ENCODE data around the gene STIM2. TPM values are rescaled to one million over a fixed set of nuclear protein-coding genes. Genes with fewer than 3 reads are reported as not detected.

Gene STIM2
- total RNA-seq, 2 donors from 2014 or later = 34.4 to 44.2 TPM

GRCh38 chr4:26863512-26863911, 2.9 kb downstream of the STIM2 start:
- Histone ChIP-seq H3K27me3 (replicated peaks; ENCODE audit: insufficient read depth) (no peaks in the 10 kb centered on the region), H3K4me1 (replicated peaks) (no peaks in the 10 kb centered on the region), H3K4me3 (no peak overlapping the region), H3K27ac (no peak overlapping the region), H3K9me3 (no peaks in the 10 kb centered on the region), H3K36me3 (no peaks in the 10 kb centered on the region)
- intact Hi-C loops (cut with DNase I) = loop anchor here (5.0 kb wide), 1 partner anchor 144 kb away; no protein-coding TSS in a partner anchor
- 35% methylated on average over 5 of the region's 5 CpGs for WGBS
- TF ChIP-seq POLR2A (IDR thresholded peaks at IDR 0.05) (no peak), POLR2AphosphoS5 (IDR thresholded peaks at IDR 0.05) (no peak)
- TF ChIP-seq, protein P1, sequence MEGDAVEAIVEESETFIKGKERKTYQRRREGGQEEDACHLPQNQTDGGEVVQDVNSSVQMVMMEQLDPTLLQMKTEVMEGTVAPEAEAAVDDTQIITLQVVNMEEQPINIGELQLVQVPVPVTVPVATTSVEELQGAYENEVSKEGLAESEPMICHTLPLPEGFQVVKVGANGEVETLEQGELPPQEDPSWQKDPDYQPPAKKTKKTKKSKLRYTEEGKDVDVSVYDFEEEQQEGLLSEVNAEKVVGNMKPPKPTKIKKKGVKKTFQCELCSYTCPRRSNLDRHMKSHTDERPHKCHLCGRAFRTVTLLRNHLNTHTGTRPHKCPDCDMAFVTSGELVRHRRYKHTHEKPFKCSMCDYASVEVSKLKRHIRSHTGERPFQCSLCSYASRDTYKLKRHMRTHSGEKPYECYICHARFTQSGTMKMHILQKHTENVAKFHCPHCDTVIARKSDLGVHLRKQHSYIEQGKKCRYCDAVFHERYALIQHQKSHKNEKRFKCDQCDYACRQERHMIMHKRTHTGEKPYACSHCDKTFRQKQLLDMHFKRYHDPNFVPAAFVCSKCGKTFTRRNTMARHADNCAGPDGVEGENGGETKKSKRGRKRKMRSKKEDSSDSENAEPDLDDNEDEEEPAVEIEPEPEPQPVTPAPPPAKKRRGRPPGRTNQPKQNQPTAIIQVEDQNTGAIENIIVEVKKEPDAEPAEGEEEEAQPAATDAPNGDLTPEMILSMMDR (IDR thresholded peaks at IDR 0.05) = no peak
- no peak for DNase-seq (ENCODE audit: low spot score)

DNA sequence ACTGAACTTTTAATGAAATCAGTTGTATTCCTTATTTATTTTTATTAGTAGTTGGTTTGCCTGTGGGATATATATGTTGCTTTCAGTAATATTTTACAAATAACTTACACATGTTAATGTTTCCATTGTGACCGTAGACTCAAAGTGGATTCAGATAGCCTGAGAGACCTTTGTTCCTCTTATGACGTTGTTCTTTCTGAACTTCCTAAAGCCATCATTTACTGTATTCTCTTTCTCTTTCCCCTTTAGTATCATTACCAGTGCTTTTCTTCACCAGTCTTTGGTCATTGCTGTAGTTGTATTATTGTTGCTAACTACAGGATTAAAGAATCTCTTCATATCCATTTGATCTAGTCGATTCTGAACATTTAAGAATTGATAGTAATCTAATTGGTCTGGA, 4.3 kb downstream of the STIM2 start:
- no peak overlapping the region for H3K4me3 ChIP-seq
- TF ChIP-seq POLR2AphosphoS5 (IDR thresholded peaks at IDR 0.05) = no peak
- no peak for TF ChIP-seq POLR2A (IDR thresholded peaks at IDR 0.05)
- TF ChIP-seq, protein P1 (IDR thresholded peaks at IDR 0.05) = no peak
- intact Hi-C loops (cut with DNase I) = loop anchor here (5.0 kb wide), 1 partner anchor 142 kb away; no protein-coding TSS in a partner anchor
- H3K9me3 ChIP-seq = no peaks in the 10 kb centered on the region
- H3K4me1 ChIP-seq (replicated peaks) = no peaks in the 10 kb centered on the region
- H3K36me3 ChIP-seq = no peaks in the 10 kb centered on the region
- no peak for DNase-seq (ENCODE audit: low spot score)
- H3K27me3 ChIP-seq (replicated peaks; ENCODE audit: insufficient read depth) = no peaks in the 10 kb centered on the region
- 69% methylated on average over 3 of the region's 3 CpGs for WGBS
- H3K27ac ChIP-seq = no peak overlapping the region

GRCh38 chr4:26866203-26866602, 5.6 kb downstream of the STIM2 start:
- WGBS = 100% methylated on average over 1 of the region's 1 CpG
- Histone ChIP-seq H3K9me3 (no peaks in the 10 kb centered on the region), H3K4me1 (replicated peaks) (no peaks in the 10 kb centered on the region), H3K4me3 (no peak overlapping the region), H3K36me3 (no peaks in the 10 kb centered on the region), H3K27ac (no peak overlapping the region), H3K27me3 (replicated peaks; ENCODE audit: insufficient read depth) (no peaks in the 10 kb centered on the region)
- DNase-seq (ENCODE audit: low spot score) = no peak
- TF ChIP-seq POLR2AphosphoS5 (IDR thresholded peaks at IDR 0.05) (no peak), POLR2A (IDR thresholded peaks at IDR 0.05) (no peak)
- TF ChIP-seq, protein P1 (IDR thresholded peaks at IDR 0.05) = no peak
- intact Hi-C loops (cut with DNase I) = no loop called here

- intact Hi-C loops (cut with DNase I) = no loop called here
These were observed 6.1 kb downstream of the STIM2 start for GRCh38 chr4:26866781-26867180.

More at GRCh38 chr4:26866781-26867180, 6.1 kb downstream of the STIM2 start:
- no peaks in the 10 kb centered on the region for H3K9me3 ChIP-seq
- no peaks in the 10 kb centered on the region for H3K4me1 ChIP-seq (replicated peaks)
- no peak overlapping the region for H3K4me3 ChIP-seq
- H3K36me3 ChIP-seq = no peaks in the 10 kb centered on the region
- 78% methylated on average over 2 of the region's 2 CpGs for WGBS
- TF ChIP-seq, protein P1 (IDR thresholded peaks at IDR 0.05) = no peak
- TF ChIP-seq POLR2A (IDR thresholded peaks at IDR 0.05) = no peak
- no peak for TF ChIP-seq POLR2AphosphoS5 (IDR thresholded peaks at IDR 0.05)
- no peak overlapping the region for H3K27ac ChIP-seq
- no peaks in the 10 kb centered on the region for H3K27me3 ChIP-seq (replicated peaks; ENCODE audit: insufficient read depth)
- no peak for DNase-seq (ENCODE audit: low spot score)

Data from prostate gland (tissue), 2 donors.